Stimulated activated CD8-positive, alpha-beta memory T cell treated with anti-CD3 and anti-CD28 coated beads, Interleukin-4, amount 100 ng/mL, for 1 hour (primary cell): ENCODE results near the gene CIB2.

Experiments
- DNase-seq, 2 donors: peaks; one replicate each; pipeline ENCODE4 v3.0.0-alpha.2; 2020; ENCODE audit warnings: low read depth in 2 of 2, low spot score in 1 of 2

Gene CIB2

GRCh38 chr15:78149805-78150751 is 18.8 kb upstream of the CIB2 start:
- no peak for DNase-seq

GRCh38 chr15:78149068-78149804 is 18.0 kb upstream of the CIB2 start, which contains the start of gene IDH3A:
IDH3A (plus strand) TSS chr15:78149362; CDS start chr15:78149404, 42 bp downstream.
- peak; percentile 100 for DNase-seq

DNA sequence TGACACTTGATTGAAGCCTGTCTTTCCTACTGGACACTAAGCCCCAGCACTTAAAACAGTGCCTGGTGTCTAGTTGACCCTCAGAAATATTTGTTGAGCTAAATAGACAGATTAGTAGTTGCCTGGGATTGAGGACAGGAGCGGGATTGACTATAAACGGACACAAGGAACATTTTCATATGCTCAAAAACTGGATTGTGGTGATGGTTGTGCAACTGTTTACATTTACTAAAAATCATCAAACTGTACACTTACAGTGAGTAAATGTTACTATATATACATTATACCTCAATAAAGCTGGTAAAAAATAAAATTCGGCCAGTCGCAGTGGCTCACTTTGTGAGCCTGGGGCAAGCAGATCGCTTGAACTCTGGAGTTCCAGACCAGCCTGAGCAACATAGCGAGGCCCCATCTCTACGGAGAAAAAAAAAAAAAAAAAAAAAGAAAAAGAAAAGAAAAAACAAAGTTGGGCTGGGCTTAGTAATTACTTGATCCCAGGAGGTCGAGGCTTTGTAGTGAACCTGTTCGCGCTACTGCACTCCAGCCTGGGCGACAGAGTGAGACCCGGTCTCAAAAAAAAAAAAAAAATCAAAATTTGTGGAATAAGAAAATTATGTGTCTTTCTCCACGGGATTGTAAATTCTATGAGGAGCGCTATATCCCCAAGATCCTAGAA is 17.3 kb upstream of the CIB2 start:
- no peak for DNase-seq

GRCh38 chr15:78147566-78147965 is 16.3 kb upstream of the CIB2 start:
- no peak for DNase-seq

DNA sequence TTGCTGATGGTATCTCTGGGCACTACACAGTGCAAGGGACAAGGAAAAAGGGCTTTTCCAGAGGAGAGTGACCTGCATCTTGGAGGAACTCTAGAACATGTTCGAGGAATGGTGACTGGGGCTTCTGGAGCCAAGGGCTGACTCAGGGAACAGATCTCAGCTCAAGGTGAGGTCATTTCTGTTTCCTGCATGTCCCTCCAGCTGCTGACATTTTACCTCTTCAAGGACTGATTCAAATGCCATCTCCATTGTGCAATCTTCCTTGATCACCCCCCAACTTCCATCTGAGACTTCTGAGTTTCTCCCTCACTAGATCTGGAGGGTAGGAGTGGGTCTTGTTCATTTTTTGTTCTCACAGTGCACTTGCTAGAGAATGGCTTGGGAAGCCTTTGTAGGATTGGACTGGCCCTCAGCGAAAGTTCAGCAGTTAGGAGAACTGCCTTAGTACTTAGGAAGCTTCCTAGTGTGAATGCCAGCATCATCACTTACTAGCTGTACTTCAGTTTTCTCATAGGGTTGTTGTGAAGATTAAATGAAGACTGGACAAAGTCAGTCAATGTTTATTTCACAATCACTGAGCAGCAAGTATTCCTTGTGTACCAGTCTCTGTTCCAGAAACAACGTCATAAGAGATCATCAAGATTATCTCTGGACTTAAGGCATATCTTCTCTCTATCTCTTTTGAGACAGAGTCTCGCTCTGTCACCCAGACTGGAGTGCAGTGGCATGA is 15.3 kb upstream of the CIB2 start:
- no peak for DNase-seq

- no peak for DNase-seq
These were observed 11.1 kb upstream of the CIB2 start for GRCh38 chr15:78142332-78142731.

DNA sequence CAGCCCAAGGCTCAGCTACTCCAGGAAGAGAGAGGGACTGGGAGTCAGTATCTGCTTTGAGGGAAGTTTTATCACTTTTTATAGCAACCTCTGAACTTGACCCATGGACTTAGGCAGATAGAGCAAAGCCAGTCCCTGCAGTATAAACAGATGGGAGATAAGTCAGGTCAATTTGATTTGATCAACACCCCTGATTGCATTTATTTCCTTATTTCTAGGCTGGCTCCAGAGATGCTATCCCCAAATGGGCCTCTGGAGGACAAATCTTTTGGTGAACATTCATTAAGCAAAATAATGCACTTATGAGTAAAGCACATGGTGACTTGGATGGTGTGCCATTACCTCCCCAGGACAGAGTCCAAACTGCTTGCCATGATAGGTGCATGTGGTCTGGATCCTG is 9.0 kb upstream of the CIB2 start:
- no peak for DNase-seq

DNA sequence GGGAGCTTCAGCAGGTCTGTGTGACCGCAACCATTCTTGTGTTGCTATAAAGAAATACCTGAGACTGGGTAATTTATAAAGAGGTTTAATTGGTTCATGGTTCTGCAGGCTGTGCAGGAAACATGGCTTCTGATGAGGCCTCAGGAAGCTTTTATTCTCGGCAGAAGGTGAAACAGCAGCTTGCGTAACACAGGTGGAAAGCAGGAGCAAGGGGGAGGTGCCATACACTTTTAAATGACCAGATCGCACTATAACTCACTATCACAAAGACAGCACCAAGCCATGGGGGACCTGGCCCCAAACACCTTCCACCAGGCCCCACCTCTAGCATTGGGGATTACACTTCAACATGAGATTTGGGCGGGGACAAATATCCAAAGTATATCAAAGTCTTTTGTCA is 8.3 kb upstream of the CIB2 start:
- no peak for DNase-seq

DNA sequence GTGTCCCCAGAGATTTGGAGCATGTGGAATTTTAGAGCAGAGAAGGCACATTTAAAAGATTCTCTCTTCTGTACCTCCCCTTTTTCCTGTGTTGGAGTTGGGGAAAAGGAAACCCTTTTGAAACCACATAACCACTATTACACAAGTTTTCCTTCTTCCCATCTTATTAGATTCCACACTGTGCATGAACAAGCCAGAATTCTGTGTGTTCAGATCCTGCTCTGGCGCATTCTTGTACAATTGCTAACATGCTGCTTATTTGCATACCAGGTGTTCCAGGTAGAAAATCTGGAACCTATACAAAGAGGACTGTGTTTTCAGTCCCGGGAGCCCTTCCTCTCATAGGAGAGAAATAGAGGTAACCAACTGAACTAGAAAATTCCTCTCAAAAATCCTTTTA is 2.6 kb upstream of the CIB2 start:
- no peak for DNase-seq

DNA sequence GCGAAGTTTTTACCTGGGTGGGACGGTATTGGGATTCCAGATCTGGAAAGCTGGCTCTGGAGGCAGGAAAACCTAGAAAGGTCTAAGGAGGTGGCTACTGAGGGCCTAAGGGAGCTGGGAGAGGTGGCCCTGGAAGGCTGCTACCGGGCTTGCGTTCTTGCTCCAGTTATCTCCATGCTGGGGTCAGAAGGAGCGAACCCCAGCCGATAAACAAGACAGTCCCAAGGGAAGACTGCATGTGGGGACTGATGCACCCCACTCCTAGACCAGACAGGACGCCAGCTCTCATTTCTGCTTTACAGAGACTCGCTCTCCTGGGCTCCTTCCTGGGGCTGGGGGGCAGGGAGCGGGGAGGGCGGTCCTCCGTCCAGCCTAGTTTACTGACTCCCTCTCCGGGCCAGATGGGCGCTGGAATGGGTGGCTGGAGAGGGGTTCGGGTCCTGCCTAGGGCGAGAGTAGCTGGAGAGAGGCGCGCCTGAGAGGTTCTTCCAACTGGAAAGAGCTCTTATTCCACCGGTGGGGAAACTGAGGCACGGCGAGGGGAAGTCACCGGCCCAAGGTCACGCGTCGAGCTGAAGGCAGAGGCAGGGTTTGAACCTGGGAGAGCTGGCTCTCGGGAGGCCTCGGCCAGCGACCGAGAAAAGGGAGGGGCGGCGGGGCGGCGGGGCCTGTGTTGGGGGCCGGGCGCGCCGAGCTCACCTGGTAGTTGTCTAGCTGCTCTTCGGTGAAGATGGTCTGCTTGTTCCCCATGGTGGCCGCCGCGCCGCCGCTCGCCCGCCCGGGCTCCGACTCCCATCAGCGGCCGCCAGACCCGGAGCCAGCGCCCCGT is 565 bp downstream of the CIB2 start:
- no peak for DNase-seq

GRCh38 chr15:78129751-78130287 is 1.4 kb downstream of the CIB2 start:
- no peak for DNase-seq

GRCh38 chr15:78129077-78129750 is 2.0 kb downstream of the CIB2 start:
- no peak for DNase-seq

DNA sequence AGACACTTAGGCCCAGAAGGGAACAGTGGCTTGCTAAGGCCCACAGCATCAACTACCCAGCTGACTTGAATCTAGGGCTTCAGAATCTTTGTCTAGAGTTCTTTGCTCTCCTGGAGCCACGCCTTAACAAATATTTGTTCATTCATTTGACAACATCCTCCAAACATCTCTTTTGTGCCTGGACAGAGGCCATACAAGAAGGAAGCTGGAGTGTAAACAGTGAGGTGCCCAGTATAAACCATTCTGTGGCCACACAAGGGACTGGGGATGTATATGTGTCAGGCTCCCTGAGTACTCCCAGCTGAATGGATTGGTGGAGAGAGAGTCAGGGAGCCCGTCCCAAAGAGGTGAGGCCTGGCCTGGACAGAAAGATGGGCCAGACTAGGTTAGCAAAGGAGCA is 3.4 kb downstream of the CIB2 start:
- no peak for DNase-seq

GRCh38 chr15:78125267-78125666 is 6.0 kb downstream of the CIB2 start:
- DNase-seq = no peak

- no peak for DNase-seq
These were observed 10.7 kb downstream of the CIB2 start for GRCh38 chr15:78120523-78120922.

- no peak for DNase-seq
These were observed 18.7 kb downstream of the CIB2 start for GRCh38 chr15:78112551-78112950.

GRCh38 chr15:78111788-78112187 is 19.5 kb downstream of the CIB2 start:
- DNase-seq = no peak

DNA sequence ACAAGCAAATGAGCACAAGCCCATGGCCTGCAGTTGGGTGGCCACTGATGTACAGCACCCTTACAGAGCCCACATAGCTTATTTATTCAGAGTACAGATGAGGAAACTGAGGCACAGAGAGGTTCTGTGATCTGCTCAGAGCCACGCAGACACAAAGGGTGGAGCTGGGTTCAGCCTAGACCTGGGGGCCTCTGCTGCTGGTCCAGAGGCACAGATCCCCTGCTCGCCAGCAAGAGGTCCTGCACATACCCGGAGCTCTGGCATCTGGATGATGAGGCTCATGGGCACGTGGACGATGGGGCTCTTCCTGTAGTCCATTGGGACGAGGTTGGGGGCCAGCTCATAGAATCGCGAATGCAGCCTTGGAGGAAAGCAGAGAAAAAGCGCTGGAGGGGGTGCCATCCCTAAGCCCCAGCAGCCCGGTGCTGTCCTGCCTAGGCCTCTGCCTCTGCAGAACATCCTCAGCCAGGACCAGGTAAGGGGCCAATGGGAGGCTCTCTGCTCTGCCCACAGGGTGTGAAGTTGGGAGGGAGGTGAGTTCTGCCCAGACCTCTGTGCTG is 20.2 kb downstream of the CIB2 start:
- DNase-seq = no peak

DNA sequence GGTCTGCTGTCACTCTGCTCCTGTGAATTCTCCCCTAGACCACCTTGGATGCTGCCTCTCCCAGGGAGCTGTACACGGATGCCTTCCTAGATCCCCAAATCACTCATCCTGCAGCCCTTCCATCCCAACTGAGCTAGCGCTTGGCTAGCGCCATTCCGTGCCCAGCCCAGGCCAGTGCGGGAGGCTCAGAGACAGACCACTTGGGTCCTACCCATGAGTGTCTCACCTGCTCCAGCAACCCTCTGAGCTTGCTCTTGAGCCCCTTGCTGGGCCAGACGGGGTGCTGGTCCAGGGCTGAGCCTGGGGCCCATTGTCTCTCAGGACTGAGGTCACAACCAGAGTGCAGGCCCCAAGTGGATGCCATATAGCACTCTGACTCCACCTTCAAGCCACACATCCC is 21.1 kb downstream of the CIB2 start:
- DNase-seq = no peak
